Kidney (tissue), 14 donors: Measurements from ENCODE around the gene NPAS3. TPM values are rescaled to one million over a fixed set of nuclear protein-coding genes. Genes with fewer than 3 reads are reported as not detected.

Source experiments
- DNase-seq, 5 donors: peaks; one replicate each; pipeline ENCODE4 v3.0.0-alpha.2; 2013 to 2020
- FAIRE-seq: peaks from 2 replicates; lab custom pipeline; 2012; peaks lifted over from hg19 to GRCh38; lab: Jason Lieb, UNC
- H3K27ac ChIP-seq, 2 donors: one replicate each; pipeline ENCODE4 v1.7.0; 2013; ENCODE audit warnings: low read depth in 2 of 2, low read length in 2 of 2, inconsistent platforms in 1 of 2
- H3K27me3 ChIP-seq: one replicate; pipeline ENCODE4 v1.7.1; 2013; ENCODE audit warnings: low read length, inconsistent platforms; ENCODE audit not compliant: control insufficient read depth, insufficient read depth
- H3K36me3 ChIP-seq, 3 donors: one replicate each; pipeline versions ENCODE4 v1.7.0 to v1.7.1; 2013; ENCODE audit warnings: low read length in 3 of 3, control low read depth in 1 of 3, inconsistent platforms in 1 of 3; ENCODE audit not compliant: insufficient read depth in 3 of 3, control insufficient read depth in 2 of 3
- H3K4me1 ChIP-seq, 3 donors: one replicate each; pipeline versions ENCODE4 v1.7.0 to v1.7.1; 2013; ENCODE audit warnings: low read length in 3 of 3, inconsistent platforms in 1 of 3, low read depth in 1 of 3; ENCODE audit not compliant: control insufficient read depth in 2 of 3, insufficient read depth in 2 of 3
- H3K4me3 ChIP-seq, 3 donors: one replicate each; pipeline versions ENCODE4 v1.7.0 to v1.8.1; 2013; ENCODE audit warnings: low read length in 3 of 3, control low read depth in 1 of 3, inconsistent platforms in 1 of 3
- H3K9ac ChIP-seq, 3 donors: one replicate each; pipeline versions ENCODE4 v1.7.0 to v1.7.1; 2013; ENCODE audit warnings: low read length in 3 of 3, control low read depth in 1 of 3, inconsistent platforms in 1 of 3
- H3K9me3 ChIP-seq, 3 donors: one replicate each; pipeline versions ENCODE4 v1.7.0 to v1.7.1; 2013; ENCODE audit warnings: low read length in 3 of 3, control low read depth in 1 of 3, inconsistent platforms in 1 of 3; ENCODE audit not compliant: control insufficient read depth in 2 of 3, insufficient read depth in 1 of 3
- intact Hi-C: fragments of 100-400 bp; cut with DNase I; formaldehyde crosslinking; loops from one replicate; pipeline ENCODE4 v1.11.1; 2022
- polyA plus RNA-seq: library from polyadenylated mRNA; stranded (reverse); fragments of 350-450 nt; fragmentation: Illumina TruSeq; extraction: RNeasy Lipid Tissue Mini Kit (QIAGEN cat#74804); gene quantifications from one replicate; pipeline ENCODE4 v1.2.3, GENCODE V29; 2014; ENCODE audit warnings: low read depth, low replicate concordance; ENCODE audit not compliant: insufficient read depth
- total RNA-seq: library from RNA; stranded (reverse); fragmentation: NEBNext Ultra II Directional; extraction: Animal tissue kit (Norgen Biotek cat#: 25700); gene quantifications from one replicate; pipeline ENCODE4 v1.2.1, GENCODE V29; 2021
- TF ChIP-seq, protein P1 (sequence below): IDR thresholded peaks from 3 replicates; pipeline ENCODE4 v1.5.1; 2012; ENCODE audit warnings: mild to moderate bottlenecking, moderate library complexity, borderline replicate concordance; ENCODE audit not compliant: insufficient read depth; ENCODE audit errors: extremely low read depth
- donor health status: control.
- donor health status: control.
- donor health status: control.
- donor health status: control.
- donor health status: control.
- donor health status: DM: yes; HTN: yes; CAD: no.
- donor health status: Normal renal cell carcinoma (clear cell type).

The NPAS3 gene
- total and polyA plus RNA-seq, 2 donors from 2014 or later: 0.82 to 5.0 TPM

DNA sequence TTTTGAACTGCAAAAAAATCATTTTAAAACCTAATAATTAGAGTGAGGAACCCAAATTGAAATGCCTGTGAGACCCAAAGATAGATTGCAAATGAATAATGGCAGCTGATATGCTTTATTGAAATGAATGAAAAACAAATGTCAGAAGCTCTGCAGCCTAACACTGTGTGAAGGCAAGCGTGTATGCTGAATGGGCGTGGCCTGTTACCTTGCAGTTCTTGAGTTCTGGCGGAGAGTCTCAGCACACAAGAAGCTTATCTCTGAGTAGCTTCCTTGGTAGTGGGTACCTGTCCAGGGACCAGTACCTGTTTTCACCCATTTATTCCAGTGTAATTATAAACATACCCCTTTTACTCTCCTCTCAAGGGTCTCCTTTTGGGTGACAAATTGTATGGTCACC, 341.2 kb downstream of the NPAS3 start:
- no peaks in the 10 kb centered on the region for H3K9me3 ChIP-seq
- H3K4me3 ChIP-seq: no peak overlapping the region
- DNase-seq: no peak
- no peak for FAIRE-seq
- no peaks in the 10 kb centered on the region for H3K4me1 ChIP-seq
- H3K36me3 ChIP-seq: no peaks in the 10 kb centered on the region
- no peak overlapping the region for H3K9ac ChIP-seq
- TF ChIP-seq, protein P1, sequence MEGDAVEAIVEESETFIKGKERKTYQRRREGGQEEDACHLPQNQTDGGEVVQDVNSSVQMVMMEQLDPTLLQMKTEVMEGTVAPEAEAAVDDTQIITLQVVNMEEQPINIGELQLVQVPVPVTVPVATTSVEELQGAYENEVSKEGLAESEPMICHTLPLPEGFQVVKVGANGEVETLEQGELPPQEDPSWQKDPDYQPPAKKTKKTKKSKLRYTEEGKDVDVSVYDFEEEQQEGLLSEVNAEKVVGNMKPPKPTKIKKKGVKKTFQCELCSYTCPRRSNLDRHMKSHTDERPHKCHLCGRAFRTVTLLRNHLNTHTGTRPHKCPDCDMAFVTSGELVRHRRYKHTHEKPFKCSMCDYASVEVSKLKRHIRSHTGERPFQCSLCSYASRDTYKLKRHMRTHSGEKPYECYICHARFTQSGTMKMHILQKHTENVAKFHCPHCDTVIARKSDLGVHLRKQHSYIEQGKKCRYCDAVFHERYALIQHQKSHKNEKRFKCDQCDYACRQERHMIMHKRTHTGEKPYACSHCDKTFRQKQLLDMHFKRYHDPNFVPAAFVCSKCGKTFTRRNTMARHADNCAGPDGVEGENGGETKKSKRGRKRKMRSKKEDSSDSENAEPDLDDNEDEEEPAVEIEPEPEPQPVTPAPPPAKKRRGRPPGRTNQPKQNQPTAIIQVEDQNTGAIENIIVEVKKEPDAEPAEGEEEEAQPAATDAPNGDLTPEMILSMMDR: no peak
- H3K27ac ChIP-seq: no peak overlapping the region
- intact Hi-C loops: no loop called here
- no peaks in the 10 kb centered on the region for H3K27me3 ChIP-seq

DNA sequence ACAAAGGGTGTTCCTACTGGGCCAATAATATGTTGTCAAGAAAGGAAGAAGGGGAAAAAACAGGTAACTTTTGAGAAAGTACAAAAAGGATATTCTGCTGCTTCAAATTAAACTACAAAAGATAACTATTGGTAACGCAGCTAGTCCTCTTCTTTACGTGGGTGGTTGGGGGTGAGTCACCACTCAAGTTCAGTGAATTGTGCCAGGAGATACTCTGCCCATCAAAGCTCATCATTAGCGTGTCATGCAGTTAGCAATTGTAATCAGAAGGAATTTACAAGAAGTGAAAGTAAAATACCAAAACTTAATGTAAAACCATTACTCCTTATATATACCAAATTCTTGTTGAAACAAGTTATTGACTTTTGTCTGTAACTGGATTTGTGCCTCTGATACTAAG, 342.0 kb downstream of the NPAS3 start:
- intact Hi-C loops: no loop called here
- H3K4me1 ChIP-seq: no peaks in the 10 kb centered on the region
- H3K27ac ChIP-seq: no peak overlapping the region
- H3K9ac ChIP-seq: no peak overlapping the region
- no peaks in the 10 kb centered on the region for H3K9me3 ChIP-seq
- no peak overlapping the region for H3K4me3 ChIP-seq
- no peak for DNase-seq
- no peaks in the 10 kb centered on the region for H3K36me3 ChIP-seq
- TF ChIP-seq, protein P1: no peak
- no peaks in the 10 kb centered on the region for H3K27me3 ChIP-seq
- FAIRE-seq: no peak

DNA sequence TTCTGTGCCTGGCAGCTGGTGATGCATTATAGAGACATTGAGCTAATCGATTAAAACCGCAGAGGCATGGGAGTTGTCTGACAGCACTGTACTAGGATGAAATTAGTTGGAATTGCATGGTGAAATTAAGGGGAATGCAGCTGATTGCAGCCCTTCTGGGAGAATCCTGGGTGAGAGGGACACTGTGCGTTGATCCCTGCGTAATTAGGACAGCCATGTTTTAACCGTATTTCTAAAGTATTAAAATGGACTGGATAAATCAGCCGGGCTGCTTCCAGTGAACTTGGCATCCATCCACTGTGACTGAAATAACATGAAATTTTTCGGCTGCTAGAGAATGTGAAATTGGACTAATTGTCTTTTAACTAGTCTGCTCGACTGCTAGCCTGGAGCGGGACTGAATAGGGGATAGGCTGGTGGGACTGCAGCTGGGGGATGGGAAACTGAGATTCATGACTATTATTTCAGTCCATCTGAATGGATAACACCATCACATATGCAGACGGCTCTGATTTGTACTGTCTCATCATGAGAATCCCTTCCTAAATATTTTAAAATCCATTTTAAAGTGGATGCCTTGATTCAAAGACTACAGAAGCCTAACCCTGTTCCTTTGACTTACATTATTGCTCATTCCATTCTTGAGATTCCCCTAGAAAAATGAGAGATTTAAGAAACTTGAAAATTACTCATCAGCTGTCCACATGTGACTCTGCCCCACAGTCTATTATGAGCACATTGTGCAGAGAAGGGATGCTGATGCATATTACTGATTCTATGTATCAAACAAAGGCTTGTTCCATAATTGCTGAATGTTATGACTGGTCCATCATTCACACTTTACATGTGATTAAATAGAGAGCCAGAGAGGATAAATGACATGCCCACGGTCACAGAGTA, 343.9 kb downstream of the NPAS3 start:
- intact Hi-C loops: no loop called here
- Histone ChIP-seq H3K36me3 (no peaks in the 10 kb centered on the region), H3K9ac (no peak overlapping the region), H3K9me3 (no peaks in the 10 kb centered on the region), H3K4me3 (no peak overlapping the region), H3K27ac (no peak overlapping the region), H3K4me1 (no peaks in the 10 kb centered on the region), H3K27me3 (no peaks in the 10 kb centered on the region)
- DNase-seq: peak in 1 of 5 donors; percentile 6
- no peak for FAIRE-seq
- TF ChIP-seq, protein P1: no peak
